Retinal pigment epithelial cell (primary cell): ENCODE results near the gene SND1.
A peak's percentile ranks its signal among the peaks of the same experiment; 100 is the strongest.

Source experiments
- DNase-seq: peaks from one replicate; pipeline ENCODE4 v3.0.0-alpha.2; 2010; ENCODE audit warnings: low read depth
- H3K4me3 ChIP-seq: 2 replicates; pipeline ENCODE4 v1.5.1; 2011; ENCODE audit warnings: mild to moderate bottlenecking, low read length, control low read depth, moderate library complexity
- CTCF ChIP-seq: conservative IDR thresholded peaks from 2 replicates; pipeline ENCODE4 v1.5.1; 2011; ENCODE audit warnings: low read depth, low read length, control low read depth, inconsistent platforms

SND1 gene

GRCh38 chr7:127702052-127702652 lies 50.2 kb downstream of the SND1 start:
- no peak overlapping the region for H3K4me3 ChIP-seq
- DNase-seq = no peak
- no peak for TF ChIP-seq CTCF

GRCh38 chr7:127702938-127703337 lies 50.9 kb downstream of the SND1 start:
- no peak for DNase-seq
- no peak for TF ChIP-seq CTCF
- H3K4me3 ChIP-seq = no peak overlapping the region

DNA sequence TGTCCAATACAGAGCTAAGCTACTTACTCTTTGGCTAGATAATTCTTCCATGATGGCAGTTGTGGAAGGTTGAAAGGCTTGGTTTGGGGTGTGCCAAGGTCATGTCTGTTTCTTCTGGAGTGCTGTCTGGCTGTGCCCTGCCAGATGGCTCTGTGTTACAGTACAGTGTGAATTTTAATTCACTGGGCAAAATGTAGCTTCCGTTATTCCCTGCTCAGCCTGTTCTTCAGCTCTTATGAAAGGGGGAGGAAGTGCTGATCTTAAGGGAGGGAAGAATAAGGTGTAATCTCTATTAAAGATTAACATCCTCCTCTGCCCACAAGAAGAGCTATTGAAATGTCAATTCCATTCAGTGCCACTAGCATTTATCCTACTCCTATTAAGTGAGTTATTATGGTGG lies 52.2 kb downstream of the SND1 start:
- TF ChIP-seq CTCF = no peak
- DNase-seq = no peak
- no peak overlapping the region for H3K4me3 ChIP-seq

DNA sequence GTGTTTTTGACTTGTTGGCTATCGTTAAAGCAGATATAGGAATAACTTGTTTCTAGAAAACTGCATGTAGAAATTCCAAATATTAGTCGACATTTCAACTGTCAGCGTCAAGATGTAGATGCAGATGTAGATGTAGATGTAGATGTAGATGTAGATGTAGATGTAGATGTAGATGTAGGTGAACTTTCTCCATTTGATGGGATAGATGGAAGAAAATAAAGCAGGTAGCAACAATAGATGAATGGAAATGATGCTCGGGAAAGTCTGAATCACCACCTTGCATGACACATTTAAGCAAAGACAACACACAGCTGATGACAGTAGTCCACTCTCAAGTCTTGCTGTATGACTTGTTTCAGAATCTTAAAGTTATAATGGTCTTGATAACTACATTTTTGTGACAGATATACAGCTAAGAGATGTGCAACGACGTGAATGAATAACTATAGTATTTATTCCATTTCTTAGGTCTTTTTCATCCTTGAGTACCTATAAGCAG lies 53.5 kb downstream of the SND1 start:
- no peak for DNase-seq
- no peak for TF ChIP-seq CTCF
- no peak overlapping the region for H3K4me3 ChIP-seq

GRCh38 chr7:127706766-127707165 lies 54.8 kb downstream of the SND1 start:
- no peak for TF ChIP-seq CTCF
- no peak for DNase-seq
- H3K4me3 ChIP-seq = no peak overlapping the region

GRCh38 chr7:127708201-127708600 lies 56.2 kb downstream of the SND1 start:
- no peak for TF ChIP-seq CTCF
- H3K4me3 ChIP-seq = no peak overlapping the region
- no peak for DNase-seq

DNA sequence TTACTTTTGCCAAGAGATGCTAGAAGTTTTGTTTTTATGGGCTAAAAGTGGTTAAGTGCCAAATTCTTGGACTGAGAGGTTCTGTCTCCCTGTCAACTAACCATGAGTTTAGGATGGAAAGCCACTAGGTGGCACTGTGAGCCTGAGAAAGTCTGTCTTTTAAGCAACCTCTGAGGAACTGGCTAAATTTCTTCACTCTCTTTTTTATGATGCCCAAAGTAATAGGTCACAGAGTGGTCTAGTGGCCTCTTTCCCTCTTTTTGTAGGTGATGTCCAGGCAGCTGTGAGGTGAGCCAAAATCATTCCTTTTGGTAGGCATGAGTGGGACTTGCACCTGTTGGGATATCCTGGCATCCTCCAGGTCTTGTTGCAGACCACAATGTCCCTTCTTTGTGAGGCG lies 56.8 kb downstream of the SND1 start:
- peak; percentile 71 for TF ChIP-seq CTCF
- peak; percentile 40 for DNase-seq
- no peak overlapping the region for H3K4me3 ChIP-seq
